T follicular helper cell (primary cell): ENCODE measurements around the gene P2RX2.

Experiments used
- DNase-seq: peaks from one replicate; pipeline ENCODE4 v3.0.0-alpha.2; 2020; ENCODE audit warnings: low read depth
- total RNA-seq, 2 experiments: gene quantifications; one replicate each; lab custom pipeline; 2026; lab: John Stamatoyannopoulos, UW

The P2RX2 gene
- total RNA-seq: 0 reads per million in 2 experiments

- no peak for DNase-seq
Measured at GRCh38 chr12:132618683-132619043, at the start of gene P2RX2. TSS of gene P2RX2 (plus strand) at chr12:132618776. CDS start at chr12:132618817, 41 bp downstream.

- no peak for DNase-seq
Measured at GRCh38 chr12:132568826-132569480, 49.6 kb upstream of the P2RX2 start.

GRCh38 chr12:132569856-132570480, 48.6 kb upstream of the P2RX2 start:
- DNase-seq: no peak

GRCh38 chr12:132570635-132571034, 47.9 kb upstream of the P2RX2 start:
- DNase-seq: no peak

GRCh38 chr12:132571051-132571450, 47.5 kb upstream of the P2RX2 start:
- DNase-seq: no peak

GRCh38 chr12:132571598-132571997, 47.0 kb upstream of the P2RX2 start:
- DNase-seq: no peak

- DNase-seq: no peak
Measured at GRCh38 chr12:132572106-132572505, 46.5 kb upstream of the P2RX2 start.

- DNase-seq: no peak
Measured at GRCh38 chr12:132572801-132573760, 45.5 kb upstream of the P2RX2 start.

- no peak for DNase-seq
Measured at GRCh38 chr12:132574271-132574996, 44.1 kb upstream of the P2RX2 start.

- no peak for DNase-seq
Measured at GRCh38 chr12:132575661-132576060, 42.9 kb upstream of the P2RX2 start.

GRCh38 chr12:132576701-132577100, 41.9 kb upstream of the P2RX2 start:
- no peak for DNase-seq

- no peak for DNase-seq
Measured at GRCh38 chr12:132577191-132577920, 41.2 kb upstream of the P2RX2 start.

- DNase-seq: no peak
Measured at GRCh38 chr12:132578118-132578517, 40.5 kb upstream of the P2RX2 start.

GRCh38 chr12:132578826-132579225, 39.8 kb upstream of the P2RX2 start:
- DNase-seq: no peak

- no peak for DNase-seq
Measured at GRCh38 chr12:132579744-132580143, 38.8 kb upstream of the P2RX2 start.

GRCh38 chr12:132580701-132581292, 37.8 kb upstream of the P2RX2 start:
- no peak for DNase-seq

GRCh38 chr12:132581348-132582057, 37.1 kb upstream of the P2RX2 start:
- DNase-seq: no peak

GRCh38 chr12:132582058-132582420, 36.5 kb upstream of the P2RX2 start:
- no peak for DNase-seq

- no peak for DNase-seq
Measured at GRCh38 chr12:132582582-132583410, 35.8 kb upstream of the P2RX2 start.

- DNase-seq: no peak
Measured at GRCh38 chr12:132583411-132583710, 35.2 kb upstream of the P2RX2 start.
